Measurements from ENCODE around the gene ADAM22.

Gene ADAM22

GRCh38 chr7:88115258-88115796 lies 181.3 kb downstream of the ADAM22 start:
- TF ChIP-seq CTCF (IDR thresholded peaks at IDR 0.05; ENCODE audit: control insufficient read depth, insufficient read depth, low read depth, low read length, missing control alignments) = no peak
- no peak overlapping the region for H3K4me3 ChIP-seq (ENCODE audit: control insufficient read depth, low read depth, low read length)
- no peak for DNase-seq (ENCODE audit: low read depth)

- no peak for TF ChIP-seq CTCF (IDR thresholded peaks at IDR 0.05; ENCODE audit: control insufficient read depth, insufficient read depth, low read depth, low read length, missing control alignments)
- H3K4me3 ChIP-seq (ENCODE audit: control insufficient read depth, low read depth, low read length) = no peak overlapping the region
- no peak for DNase-seq (ENCODE audit: low read depth)
Measured at GRCh38 chr7:88115816-88116215, 181.8 kb downstream of the ADAM22 start.

GRCh38 chr7:88116235-88116795 lies 182.3 kb downstream of the ADAM22 start:
- TF ChIP-seq CTCF (IDR thresholded peaks at IDR 0.05; ENCODE audit: control insufficient read depth, insufficient read depth, low read depth, low read length, missing control alignments) = no peak
- H3K4me3 ChIP-seq (ENCODE audit: control insufficient read depth, low read depth, low read length) = no peak overlapping the region
- DNase-seq (ENCODE audit: low read depth) = no peak

- H3K4me3 ChIP-seq (ENCODE audit: control insufficient read depth, low read depth, low read length) = no peak overlapping the region
- TF ChIP-seq CTCF (IDR thresholded peaks at IDR 0.05; ENCODE audit: control insufficient read depth, insufficient read depth, low read depth, low read length, missing control alignments) = no peak
- DNase-seq (ENCODE audit: low read depth) = no peak
Measured at GRCh38 chr7:88117325-88117724, 183.3 kb downstream of the ADAM22 start.

GRCh38 chr7:88121335-88121734 lies 187.3 kb downstream of the ADAM22 start:
- DNase-seq (ENCODE audit: low read depth) = no peak
- H3K4me3 ChIP-seq (ENCODE audit: control insufficient read depth, low read depth, low read length) = no peak overlapping the region
- TF ChIP-seq CTCF (IDR thresholded peaks at IDR 0.05; ENCODE audit: control insufficient read depth, insufficient read depth, low read depth, low read length, missing control alignments) = no peak

GRCh38 chr7:88127637-88128290 lies 193.7 kb downstream of the ADAM22 start:
- no peak for TF ChIP-seq CTCF (IDR thresholded peaks at IDR 0.05; ENCODE audit: control insufficient read depth, insufficient read depth, low read depth, low read length, missing control alignments)
- no peak for DNase-seq (ENCODE audit: low read depth)
- no peak overlapping the region for H3K4me3 ChIP-seq (ENCODE audit: control insufficient read depth, low read depth, low read length)
